Activated CD4-positive, alpha-beta T cell treated with anti-CD3 and anti-CD28 coated beads, Interleukin-2, amount 50 U/mL, for 48 hours (primary cell): ENCODE measurements around the gene WDR31.
"Not testable (repeated sequence)": the region's sequence is repeated elsewhere in the genome, so short reads cannot be mapped to it uniquely, and the experiment has no call there.

ENCODE experiments used
- DNase-seq, 2 experiments: peaks; one replicate each; pipeline ENCODE4 v3.0.0-alpha.2; 2020

Gene WDR31

GRCh38 chr9:113340011-113340699 is at the start of gene WDR31:
TSS of gene WDR31 (minus strand) at chr9:113340275. CDS start at chr9:113332022, 8,253 bp downstream.
- DNase-seq: peak; percentile 85 to 88

GRCh38 chr9:113389451-113389850 is 49.4 kb upstream of the WDR31 start:
- no peak for DNase-seq

DNA sequence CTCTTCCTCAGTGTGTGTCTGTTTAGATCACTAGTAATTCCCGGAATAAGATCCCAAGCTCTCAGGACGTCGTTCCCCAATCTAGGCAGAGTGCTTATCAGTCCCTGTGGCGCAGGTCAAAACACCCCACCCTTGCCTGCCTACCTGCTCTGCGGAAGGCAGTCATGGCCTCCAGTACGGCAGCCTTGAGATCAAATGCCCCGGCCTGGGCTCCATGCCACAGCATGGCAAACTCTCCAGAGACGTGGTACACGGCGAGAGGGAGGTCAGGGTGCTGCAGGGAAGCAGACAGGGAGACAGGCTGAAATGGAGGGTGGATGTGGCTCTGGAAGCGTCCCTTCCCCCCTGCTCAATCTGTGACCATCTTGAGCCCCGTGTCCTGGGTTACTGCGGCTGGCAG is 48.8 kb upstream of the WDR31 start:
- DNase-seq: no peak

- DNase-seq: no peak
Measured at GRCh38 chr9:113387560-113388230, 47.6 kb upstream of the WDR31 start.

GRCh38 chr9:113386571-113387393 is 46.7 kb upstream of the WDR31 start:
- DNase-seq: no peak

DNA sequence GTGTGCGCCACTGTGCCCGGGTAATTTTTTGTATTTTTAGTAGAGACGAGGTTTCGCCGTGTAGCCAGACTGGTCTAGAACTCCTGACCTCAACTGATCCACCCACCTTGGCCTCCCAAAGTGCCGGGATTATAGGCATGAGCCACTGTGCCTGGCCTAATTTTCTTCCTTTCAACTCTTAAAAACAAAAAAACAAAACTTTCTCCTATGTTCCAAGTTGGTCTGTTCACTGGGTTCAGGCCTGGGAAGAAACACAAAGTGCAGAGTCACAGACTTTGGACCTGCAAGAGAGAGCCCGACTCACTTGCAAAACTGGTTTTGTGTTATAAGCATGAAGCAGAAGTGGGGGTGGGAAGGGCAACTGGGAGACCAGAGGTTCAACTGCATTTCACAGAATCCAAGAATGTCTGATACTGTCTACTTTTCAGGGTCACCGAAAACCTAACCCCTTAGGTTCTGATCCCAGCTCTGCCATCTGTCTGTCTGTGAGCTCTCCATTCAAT is 41.9 kb upstream of the WDR31 start:
- no peak for DNase-seq

- not testable (repeated sequence) for DNase-seq
Measured at GRCh38 chr9:113381441-113381840, 41.4 kb upstream of the WDR31 start.

DNA sequence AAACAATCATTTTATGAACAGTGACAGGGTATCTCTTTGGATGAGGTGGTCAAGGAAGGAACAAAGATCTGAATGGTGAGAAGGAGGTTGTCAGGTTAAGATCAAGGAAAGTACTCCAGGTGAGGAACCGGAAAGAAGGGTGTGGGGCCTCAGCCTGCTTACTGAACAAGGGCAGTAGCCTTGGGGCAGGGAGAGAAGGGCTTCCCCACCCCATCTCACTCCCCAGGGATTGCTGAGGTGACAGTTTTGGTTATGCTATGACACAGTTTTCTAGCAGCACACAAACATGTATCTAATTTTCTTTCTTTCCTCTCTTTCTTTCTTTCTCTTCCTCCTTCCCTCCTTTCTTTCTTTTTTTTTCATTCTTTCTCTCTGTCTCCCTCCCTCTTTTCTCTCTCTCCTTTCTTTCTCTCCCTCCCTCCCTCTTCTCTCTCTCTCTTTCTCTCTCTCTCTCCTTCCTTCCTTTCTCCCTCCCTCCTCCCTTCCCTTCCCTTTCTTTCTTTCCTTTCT is 40.8 kb upstream of the WDR31 start:
- DNase-seq: no peak

DNA sequence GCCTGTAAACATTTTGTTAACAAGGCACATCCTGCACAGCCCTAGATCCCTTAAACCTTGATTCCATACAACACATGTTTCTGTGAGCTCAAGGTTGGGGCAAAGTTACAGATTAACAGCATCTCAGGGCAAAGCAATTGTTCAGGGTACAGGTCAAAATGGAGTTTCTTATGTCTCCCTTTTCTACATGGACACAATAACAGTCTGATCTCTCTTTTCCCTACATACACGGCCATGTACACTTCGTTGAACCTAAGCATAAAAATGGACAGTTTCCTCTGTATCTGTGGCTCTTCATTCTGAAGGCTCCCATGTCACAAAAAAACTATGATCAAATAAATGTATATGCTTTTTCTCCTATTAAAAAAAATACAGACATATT is 39.7 kb upstream of the WDR31 start:
- DNase-seq: not testable (repeated sequence)

GRCh38 chr9:113379094-113379828 is 39.2 kb upstream of the WDR31 start:
- DNase-seq: not testable (repeated sequence)

GRCh38 chr9:113376634-113377567 is 36.8 kb upstream of the WDR31 start, which contains the start of gene HDHD3:
TSS of gene HDHD3 (minus strand) at chr9:113376986. CDS start at chr9:113374354, 2,632 bp downstream.
- DNase-seq: peak; percentile 72 to 76

- no peak for DNase-seq
Measured at GRCh38 chr9:113375057-113376023, 35.3 kb upstream of the WDR31 start.

DNA sequence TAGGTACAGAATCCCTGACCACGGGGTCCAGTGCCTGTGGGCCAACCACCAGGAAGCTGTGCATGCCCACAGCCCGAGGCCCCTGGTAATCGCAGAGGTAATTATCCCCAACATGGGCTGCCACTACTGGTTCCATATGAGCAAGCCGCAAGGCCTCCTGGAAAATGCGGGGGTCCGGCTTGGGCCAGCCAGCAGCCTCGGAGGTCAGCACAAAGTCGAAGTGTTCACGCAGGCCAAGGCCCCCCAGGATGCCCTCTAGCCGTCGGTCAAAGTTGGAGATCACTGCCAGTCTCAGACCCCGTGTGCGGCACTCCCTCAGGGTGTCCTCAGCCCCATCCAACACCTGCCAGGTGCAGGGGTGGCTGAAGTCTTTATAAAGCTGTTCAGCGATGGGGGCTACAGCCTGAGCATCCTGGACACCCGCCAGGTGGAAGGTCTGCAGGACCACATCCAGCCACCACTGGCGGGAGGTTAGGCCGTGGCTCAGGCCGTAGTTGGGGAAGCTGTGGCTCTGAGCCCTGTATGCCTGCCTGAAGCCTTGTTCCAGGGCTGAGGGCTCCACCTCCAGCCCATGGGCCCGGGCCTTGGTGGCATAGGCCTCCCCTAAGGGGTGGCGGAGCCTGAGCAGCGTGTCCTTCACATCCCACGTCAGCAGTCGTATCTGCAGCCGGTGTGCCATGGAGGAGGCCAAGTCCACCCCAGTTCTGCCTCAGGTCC is 33.8 kb upstream of the WDR31 start:
- no peak for DNase-seq

GRCh38 chr9:113373256-113373655 is 33.2 kb upstream of the WDR31 start:
- DNase-seq: no peak

DNA sequence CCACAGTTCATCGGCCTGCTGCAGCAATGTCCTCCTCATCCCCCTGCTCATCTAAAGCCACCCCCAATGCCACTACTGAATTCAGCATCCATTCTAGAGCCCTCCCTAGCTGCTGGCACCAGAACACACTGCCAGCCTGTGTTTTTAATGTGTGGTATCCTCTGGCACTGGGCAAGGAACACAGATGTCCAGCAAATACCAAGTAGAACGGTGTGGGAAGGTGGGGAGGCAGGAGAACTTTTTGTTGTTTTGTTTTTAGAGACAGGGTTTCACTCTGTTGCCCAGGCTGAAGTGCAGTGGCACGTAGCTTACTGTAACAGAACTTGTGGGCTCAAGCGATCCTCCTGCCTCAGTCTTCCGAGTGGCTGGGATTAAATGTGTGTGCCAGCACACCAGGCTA is 32.0 kb upstream of the WDR31 start:
- DNase-seq: no peak

DNA sequence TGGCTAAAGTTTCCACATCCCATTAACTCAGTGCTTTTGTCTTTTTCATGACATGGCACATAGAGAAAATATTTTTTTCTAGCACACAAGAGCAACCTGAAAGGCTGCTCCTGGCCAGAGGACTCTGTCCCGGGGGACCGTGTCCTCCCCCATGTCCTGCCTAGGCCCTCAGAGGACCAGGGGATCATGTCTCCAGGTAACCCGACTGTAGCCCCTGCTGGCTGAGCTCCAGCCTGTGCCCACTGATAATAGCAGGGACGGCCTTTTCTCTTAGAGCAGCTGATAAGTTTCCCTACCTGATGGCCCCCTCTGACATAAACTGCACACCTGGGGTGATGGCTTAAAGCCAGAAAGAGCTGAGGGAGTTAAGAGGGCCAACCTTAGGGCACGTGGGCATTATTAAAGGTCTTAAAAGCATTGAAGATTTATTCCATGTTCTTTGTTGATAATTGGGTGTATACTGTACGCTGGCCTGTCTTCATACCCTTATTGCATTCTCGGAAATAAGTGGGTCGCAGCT is 30.8 kb upstream of the WDR31 start:
- no peak for DNase-seq

DNA sequence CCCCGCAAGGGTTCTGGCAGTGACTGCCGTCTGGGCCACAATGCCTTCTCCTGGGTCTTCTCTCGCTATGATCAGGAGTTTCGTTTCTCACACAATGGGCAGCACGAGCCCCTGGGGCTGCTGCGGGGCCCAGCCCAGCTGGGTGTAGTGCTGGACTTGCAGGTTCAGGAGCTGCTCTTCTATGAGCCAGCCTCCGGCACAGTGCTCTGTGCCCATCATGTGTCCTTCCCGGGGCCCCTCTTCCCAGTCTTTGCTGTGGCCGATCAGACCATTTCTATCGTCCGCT is 29.7 kb upstream of the WDR31 start:
- no peak for DNase-seq

DNA sequence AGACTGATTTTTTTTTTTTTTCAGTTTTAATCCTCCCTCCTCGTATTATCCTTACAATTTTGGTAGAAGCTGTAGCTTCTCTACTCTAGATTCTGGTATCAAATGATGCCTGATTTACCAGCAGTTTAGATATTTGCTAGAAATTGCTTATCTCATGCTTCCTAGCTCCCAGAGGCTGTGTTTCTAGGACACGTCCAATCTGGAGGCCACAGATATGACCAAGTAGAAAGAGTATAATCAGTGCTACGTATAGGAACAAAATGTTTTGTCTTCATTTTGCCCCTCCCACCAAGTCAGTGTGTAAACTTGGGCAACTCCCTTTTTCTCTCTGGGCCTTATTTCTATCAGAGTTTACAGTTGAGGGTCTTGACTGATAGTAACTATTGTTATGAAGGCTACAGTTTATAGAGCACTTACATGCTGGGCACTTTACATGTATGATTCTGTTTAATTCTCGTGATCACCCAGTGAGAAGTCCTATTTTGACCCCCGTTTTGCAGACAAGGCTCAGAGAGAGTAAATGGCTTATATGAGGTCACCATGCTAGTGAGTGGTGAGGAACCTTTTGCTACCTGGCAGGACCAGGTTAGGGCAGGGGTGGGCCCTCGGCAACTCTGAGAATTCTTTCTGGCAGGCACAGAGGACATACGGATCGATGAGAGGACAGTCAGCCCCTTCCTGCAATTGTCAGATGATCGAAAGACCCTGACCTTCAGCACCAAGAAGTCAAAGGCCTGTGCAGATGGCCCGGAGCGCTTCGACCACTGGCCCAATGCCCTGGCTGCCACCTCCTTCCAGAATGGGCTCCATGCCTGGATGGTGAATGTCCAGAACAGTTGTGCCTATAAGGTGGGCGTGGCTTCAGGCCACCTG is 29.1 kb upstream of the WDR31 start:
- no peak for DNase-seq
